Activated CD8-positive, alpha-beta T cell treated with anti-CD3 and anti-CD28 coated beads, Interleukin-2, amount 10 ng/mL, durations not matched to agents 7 days and 5 days (primary cell): ENCODE measurements around the gene CACNA2D1. TPM values are rescaled to one million over a fixed set of nuclear protein-coding genes. Genes with fewer than 3 reads are reported as not detected.
A peak's percentile ranks its signal among the peaks of the same experiment; 100 is the strongest.

Experiments used
- ATAC-seq: fragments of 150-1000 bp; cut with Tn5 transposase; one replicate; pipeline ENCODE4 v1.10.0; 2021; ENCODE audit warnings: moderate library complexity
- CTCF ChIA-PET: fragments of 350-600 bp; sonication (Branson Sonifier 250); formaldehyde crosslinking; loops from one replicate; lab custom pipeline; 2021; ENCODE audit warnings: antibody characterized with exemption; lab: Charles Lee
- POLR2A ChIA-PET: fragments of 350-600 bp; sonication (Branson Sonifier 250); formaldehyde crosslinking; loops from one replicate; lab custom pipeline; 2021; ENCODE audit warnings: antibody characterized with exemption; lab: Charles Lee
- DNase-seq: peaks from one replicate; pipeline ENCODE4 v3.0.0-alpha.2; 2020
- H3K27ac Mint-ChIP-seq: one replicate; pipeline ENCODE4 v1.8.0; 2021; ENCODE audit warnings: mild to moderate bottlenecking, mixed read lengths
- H3K27me3 Mint-ChIP-seq: one replicate; pipeline ENCODE4 v1.8.0; 2021; ENCODE audit warnings: low read depth, mixed read lengths
- H3K36me3 Mint-ChIP-seq: one replicate; pipeline ENCODE4 v1.8.0; 2021; ENCODE audit warnings: low read depth, mixed read lengths
- H3K4me1 Mint-ChIP-seq: one replicate; pipeline ENCODE4 v1.8.0; 2021; ENCODE audit warnings: low read depth, mixed read lengths
- H3K4me3 Mint-ChIP-seq: one replicate; pipeline ENCODE4 v1.8.0; 2021; ENCODE audit warnings: mild to moderate bottlenecking, mixed read lengths
- H3K9me3 Mint-ChIP-seq: one replicate; pipeline ENCODE4 v1.8.0; 2022; ENCODE audit warnings: mixed read lengths; ENCODE audit not compliant: insufficient read depth
- total RNA-seq, 2 experiments: library from RNA; stranded (reverse); gene quantifications; one replicate each; pipeline ENCODE4 v1.2.3, GENCODE V29; 2021

The CACNA2D1 gene
- not detected for total RNA-seq

GRCh38 chr7:82443547-82444219 lies at the start of gene CACNA2D1:
Gene CACNA2D1, minus strand, starts transcription at chr7:82443777.
- DNase-seq (no peak), ATAC-seq (peak; percentile 75)
- H3K4me3 Mint-ChIP-seq = peak within 1 kb of the TSS; percentile 45
- ChIA-PET CTCF (no interaction called here), POLR2A (no interaction called here)
- H3K27ac Mint-ChIP-seq = no peak within 1 kb of the TSS
- peaks cover 40% of the 10 kb centered on the region for H3K27me3 Mint-ChIP-seq
- peaks cover 4% of the 10 kb centered on the region for H3K4me1 Mint-ChIP-seq
- H3K36me3 Mint-ChIP-seq = no peaks in the 10 kb centered on the region
- no peaks in the 10 kb centered on the region for H3K9me3 Mint-ChIP-seq

DNA sequence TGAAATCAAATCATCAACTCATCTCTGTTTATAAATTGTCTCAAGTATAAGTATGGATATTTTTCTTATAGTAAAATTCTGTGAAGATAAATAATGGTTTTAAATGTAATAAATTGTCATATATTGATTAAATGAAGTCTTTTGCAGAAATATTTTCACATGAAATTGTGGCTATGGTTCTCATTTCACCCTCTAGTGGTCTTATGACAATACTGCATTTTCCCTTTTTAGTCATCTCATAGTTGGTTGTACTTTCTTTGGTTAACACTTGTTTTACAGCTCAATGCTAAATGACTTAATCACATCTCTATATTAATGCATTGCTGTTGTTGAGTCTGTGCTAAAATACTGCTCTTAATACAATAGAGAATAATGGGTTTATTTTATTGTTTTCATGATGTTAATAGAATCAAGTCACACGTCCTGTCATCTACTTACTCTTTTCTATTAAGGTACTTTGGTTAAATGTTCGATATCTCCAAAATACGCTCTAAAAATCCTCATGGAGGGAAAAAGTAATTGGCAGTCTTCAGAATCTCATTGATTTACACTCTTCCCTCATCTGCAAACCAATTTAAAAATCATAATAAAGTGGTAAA lies 38.0 kb upstream of the CACNA2D1 start:
- H3K27me3 Mint-ChIP-seq = no peaks in the 10 kb centered on the region
- no peaks in the 10 kb centered on the region for H3K9me3 Mint-ChIP-seq
- CTCF ChIA-PET = no interaction called here
- no peaks in the 10 kb centered on the region for H3K36me3 Mint-ChIP-seq
- DNase-seq (no peak), ATAC-seq (no peak)
- POLR2A ChIA-PET = no interaction called here
- no peak overlapping the region for H3K27ac Mint-ChIP-seq
- no peak overlapping the region for H3K4me3 Mint-ChIP-seq
- no peaks in the 10 kb centered on the region for H3K4me1 Mint-ChIP-seq

DNA sequence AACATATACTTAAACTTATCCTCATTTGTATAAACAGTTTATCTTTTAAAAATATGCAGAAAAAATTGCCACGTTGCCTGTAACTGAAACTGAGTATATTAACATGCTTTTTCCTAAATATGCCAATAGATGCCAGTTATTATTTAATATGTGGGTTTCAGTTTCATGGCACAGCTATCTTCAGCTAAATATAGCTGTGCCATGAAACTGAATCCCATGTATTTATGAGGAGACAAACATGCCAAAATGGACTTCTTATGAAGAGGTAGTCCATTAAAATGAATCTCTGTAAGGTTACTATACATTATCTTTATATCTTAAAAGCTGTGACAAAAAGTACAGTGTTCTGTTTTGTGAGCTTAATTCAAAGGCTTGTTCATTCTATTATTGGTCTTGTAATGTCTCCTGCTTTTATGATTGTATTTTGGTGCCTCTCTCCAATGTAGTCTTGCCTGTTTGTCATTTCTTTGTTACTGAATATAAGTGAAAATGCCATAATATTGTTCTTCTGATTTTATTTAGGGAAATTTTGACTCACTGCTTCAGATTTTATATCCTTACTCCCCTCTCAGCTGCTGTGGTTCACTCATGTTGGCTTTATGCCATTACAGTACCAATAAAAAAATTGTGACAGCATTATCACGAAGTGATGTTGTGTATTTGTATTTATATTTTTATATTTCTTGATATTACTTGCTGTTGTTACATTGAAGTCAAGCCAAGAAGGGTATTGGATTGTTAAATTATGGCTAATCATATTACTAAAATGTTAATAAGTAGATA lies 34.3 kb upstream of the CACNA2D1 start:
- no peak overlapping the region for H3K27ac Mint-ChIP-seq
- H3K4me1 Mint-ChIP-seq = no peaks in the 10 kb centered on the region
- ChIA-PET POLR2A (no interaction called here), CTCF (no interaction called here)
- no peaks in the 10 kb centered on the region for H3K27me3 Mint-ChIP-seq
- H3K36me3 Mint-ChIP-seq = no peaks in the 10 kb centered on the region
- no peaks in the 10 kb centered on the region for H3K9me3 Mint-ChIP-seq
- DNase-seq (no peak), ATAC-seq (no peak)
- no peak overlapping the region for H3K4me3 Mint-ChIP-seq

GRCh38 chr7:82472966-82473365 lies 29.4 kb upstream of the CACNA2D1 start:
- DNase-seq (no peak), ATAC-seq (no peak)
- ChIA-PET POLR2A (no interaction called here), CTCF (no interaction called here)
- no peaks in the 10 kb centered on the region for H3K4me1 Mint-ChIP-seq
- no peaks in the 10 kb centered on the region for H3K27me3 Mint-ChIP-seq
- H3K36me3 Mint-ChIP-seq = no peaks in the 10 kb centered on the region
- no peak overlapping the region for H3K4me3 Mint-ChIP-seq
- H3K9me3 Mint-ChIP-seq = no peaks in the 10 kb centered on the region
- no peak overlapping the region for H3K27ac Mint-ChIP-seq

DNA sequence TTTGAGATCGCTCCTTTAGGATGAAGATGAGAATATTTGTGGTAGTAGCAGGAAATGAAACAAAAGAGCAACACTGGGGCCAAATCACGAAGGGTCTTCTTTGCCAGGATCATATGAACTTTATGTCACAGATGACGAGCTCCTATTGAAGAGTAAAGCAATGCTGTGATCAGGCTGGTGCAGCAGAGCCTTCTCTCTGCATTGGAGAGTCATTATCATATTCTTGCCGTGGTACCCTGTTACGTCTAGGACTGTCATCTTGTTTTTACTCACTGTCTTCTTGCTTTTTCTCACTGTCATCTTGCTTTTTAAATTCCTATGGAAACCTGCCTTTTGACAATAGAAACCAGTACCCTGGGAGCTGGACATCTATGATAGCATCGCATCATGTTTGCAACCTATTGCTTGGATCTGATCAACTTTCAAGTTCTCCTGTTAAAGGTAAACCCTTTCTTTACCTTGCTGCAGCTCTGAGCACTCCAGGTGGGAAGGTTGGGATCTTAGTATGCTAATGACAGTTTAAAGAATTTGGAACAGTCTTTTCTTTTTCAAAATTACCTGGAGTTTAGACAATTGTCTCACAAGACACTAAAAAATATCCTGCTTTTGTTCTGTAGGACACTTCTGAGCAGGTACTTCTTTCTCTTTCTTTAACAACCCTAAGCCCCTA lies 27.9 kb upstream of the CACNA2D1 start:
- H3K4me1 Mint-ChIP-seq = no peaks in the 10 kb centered on the region
- CTCF ChIA-PET = no interaction called here
- H3K27me3 Mint-ChIP-seq = no peaks in the 10 kb centered on the region
- H3K9me3 Mint-ChIP-seq = no peaks in the 10 kb centered on the region
- POLR2A ChIA-PET = no interaction called here
- no peak overlapping the region for H3K27ac Mint-ChIP-seq
- no peak for ATAC-seq
- DNase-seq = no peak
- no peak overlapping the region for H3K4me3 Mint-ChIP-seq
- no peaks in the 10 kb centered on the region for H3K36me3 Mint-ChIP-seq

GRCh38 chr7:82469207-82469606 lies 25.6 kb upstream of the CACNA2D1 start:
- no peaks in the 10 kb centered on the region for H3K36me3 Mint-ChIP-seq
- H3K9me3 Mint-ChIP-seq = no peaks in the 10 kb centered on the region
- H3K27me3 Mint-ChIP-seq = no peaks in the 10 kb centered on the region
- no peaks in the 10 kb centered on the region for H3K4me1 Mint-ChIP-seq
- POLR2A ChIA-PET = no interaction called here
- CTCF ChIA-PET = no interaction called here
- H3K27ac Mint-ChIP-seq = no peak overlapping the region
- no peak overlapping the region for H3K4me3 Mint-ChIP-seq
- no peak for DNase-seq
- ATAC-seq = no peak

DNA sequence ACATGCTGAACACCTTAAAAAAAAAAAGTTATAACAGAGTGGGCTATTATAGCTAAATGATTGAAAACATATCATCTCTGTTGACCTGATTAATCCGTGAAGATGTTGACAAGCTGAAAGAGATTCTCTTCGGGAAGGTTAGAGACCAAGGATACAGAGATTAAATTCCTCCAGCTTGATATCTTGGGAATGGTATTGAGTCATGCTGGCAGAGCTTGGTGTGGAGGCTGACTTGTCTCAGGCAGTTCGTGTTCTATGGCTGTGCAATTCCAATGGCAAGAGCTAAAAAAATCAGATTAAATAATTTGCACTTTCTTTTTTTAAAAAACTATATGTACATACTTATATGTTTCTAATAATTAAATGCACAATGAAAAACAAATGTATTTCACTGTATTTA lies 24.9 kb upstream of the CACNA2D1 start:
- Mint-ChIP-seq H3K4me1 (no peaks in the 10 kb centered on the region), H3K4me3 (no peak overlapping the region), H3K27ac (no peak overlapping the region), H3K36me3 (no peaks in the 10 kb centered on the region), H3K9me3 (no peaks in the 10 kb centered on the region), H3K27me3 (no peaks in the 10 kb centered on the region)
- DNase-seq (no peak), ATAC-seq (no peak)
- ChIA-PET POLR2A (no interaction called here), CTCF (no interaction called here)

DNA sequence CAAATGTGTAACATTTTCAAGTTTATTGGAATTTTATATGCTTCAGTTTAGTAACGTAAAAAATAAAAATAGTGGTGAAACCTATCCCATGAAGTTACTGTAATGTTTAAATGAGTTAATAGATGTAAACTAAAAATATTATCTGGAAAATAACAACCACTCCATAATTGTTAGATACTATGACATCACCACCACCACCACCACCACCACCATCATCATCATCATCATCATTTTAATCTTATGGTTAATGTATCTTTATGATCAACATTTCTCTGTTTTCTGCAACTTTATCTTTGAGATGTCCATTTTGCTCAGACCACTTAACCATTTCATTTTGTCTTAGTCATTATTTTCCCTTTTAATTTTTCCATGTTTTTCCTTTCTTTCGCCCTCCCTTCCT lies 23.4 kb upstream of the CACNA2D1 start:
- Mint-ChIP-seq H3K4me3 (no peak overlapping the region), H3K27ac (no peak overlapping the region), H3K9me3 (no peaks in the 10 kb centered on the region), H3K36me3 (no peaks in the 10 kb centered on the region), H3K4me1 (no peaks in the 10 kb centered on the region), H3K27me3 (no peaks in the 10 kb centered on the region)
- no peak for DNase-seq
- no peak for ATAC-seq
- ChIA-PET POLR2A (no interaction called here), CTCF (no interaction called here)

GRCh38 chr7:82464372-82464771 lies 20.8 kb upstream of the CACNA2D1 start:
- Mint-ChIP-seq H3K36me3 (no peaks in the 10 kb centered on the region), H3K4me3 (no peak overlapping the region), H3K27ac (no peak overlapping the region), H3K4me1 (no peaks in the 10 kb centered on the region), H3K27me3 (no peaks in the 10 kb centered on the region), H3K9me3 (no peaks in the 10 kb centered on the region)
- CTCF ChIA-PET = no interaction called here
- POLR2A ChIA-PET = no interaction called here
- DNase-seq = no peak
- no peak for ATAC-seq

DNA sequence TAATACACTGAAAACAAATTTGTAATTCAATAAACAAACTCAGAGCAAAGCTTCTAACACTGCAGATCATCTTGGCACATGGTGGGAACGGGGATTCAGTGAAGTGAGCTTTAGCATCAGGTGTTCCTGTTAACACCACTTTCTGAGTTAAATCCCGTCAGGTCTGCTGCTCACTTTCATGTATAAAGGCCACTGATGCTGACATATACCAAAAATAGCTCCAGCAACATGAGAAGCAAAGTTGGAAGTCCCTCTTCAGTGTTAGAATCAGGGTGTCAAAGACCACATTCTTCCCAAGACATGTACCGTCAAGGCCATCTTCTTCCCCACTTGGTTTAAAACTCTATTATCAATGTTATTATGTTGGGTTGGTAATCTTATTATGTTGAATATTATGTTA lies 11.7 kb upstream of the CACNA2D1 start:
- Mint-ChIP-seq H3K4me3 (no peak overlapping the region), H3K36me3 (no peaks in the 10 kb centered on the region), H3K9me3 (no peaks in the 10 kb centered on the region), H3K27me3 (peaks cover 2% of the 10 kb centered on the region), H3K27ac (no peak overlapping the region), H3K4me1 (no peaks in the 10 kb centered on the region)
- ATAC-seq = no peak
- DNase-seq = no peak
- ChIA-PET CTCF (no interaction called here), POLR2A (no interaction called here)

- no peak for ATAC-seq
- no peak overlapping the region for H3K4me3 Mint-ChIP-seq
- no peaks in the 10 kb centered on the region for H3K9me3 Mint-ChIP-seq
- DNase-seq = no peak
- ChIA-PET CTCF (no interaction called here), POLR2A (no interaction called here)
- H3K27ac Mint-ChIP-seq = no peak overlapping the region
- H3K36me3 Mint-ChIP-seq = no peaks in the 10 kb centered on the region
- peaks cover 4% of the 10 kb centered on the region for H3K27me3 Mint-ChIP-seq
- no peaks in the 10 kb centered on the region for H3K4me1 Mint-ChIP-seq
These were observed 7.2 kb upstream of the CACNA2D1 start for GRCh38 chr7:82450759-82451158.

- ATAC-seq = no peak
- CTCF ChIA-PET = no interaction called here
- no peak for DNase-seq
- Mint-ChIP-seq H3K36me3 (no peaks in the 10 kb centered on the region), H3K4me3 (no peak overlapping the region), H3K9me3 (no peaks in the 10 kb centered on the region), H3K4me1 (no peaks in the 10 kb centered on the region), H3K27me3 (peaks cover 11% of the 10 kb centered on the region), H3K27ac (no peak overlapping the region)
- POLR2A ChIA-PET = no interaction called here
These were observed 6.3 kb upstream of the CACNA2D1 start for GRCh38 chr7:82449910-82450309.
